D721Med (cell line): Measurements from ENCODE around the gene DCST2.

ENCODE experiments used
- DNase-seq: peaks from one replicate; pipeline ENCODE4 v3.0.0; 2011; ENCODE audit warnings: low spot score; ENCODE audit not compliant: insufficient read length
- FAIRE-seq: peaks from 2 replicates; lab custom pipeline; 2011; peaks lifted over from hg19 to GRCh38; lab: Jason Lieb, UNC
- CTCF ChIP-seq: IDR thresholded peaks from 2 replicates; pipeline ENCODE4 v1.5.1; 2012; ENCODE audit warnings: mild to moderate bottlenecking, control low read depth; ENCODE audit not compliant: insufficient read depth; ENCODE audit errors: missing control alignments

The DCST2 gene

GRCh38 chr1:155009742-155010141 lies 23.8 kb downstream of the DCST2 start:
- no peak for DNase-seq
- no peak for FAIRE-seq
- TF ChIP-seq CTCF: no peak

GRCh38 chr1:155009221-155009711 lies 24.3 kb downstream of the DCST2 start:
- no peak for DNase-seq
- TF ChIP-seq CTCF: no peak
- no peak for FAIRE-seq

GRCh38 chr1:155008015-155008941 lies 25.3 kb downstream of the DCST2 start:
- TF ChIP-seq CTCF: no peak
- DNase-seq (no peak), FAIRE-seq (no peak)

- FAIRE-seq: no peak
- DNase-seq: no peak
- TF ChIP-seq CTCF: no peak
These were observed 26.2 kb downstream of the DCST2 start for GRCh38 chr1:155007251-155007828.

- DNase-seq (no peak), FAIRE-seq (no peak)
- TF ChIP-seq CTCF: no peak
These were observed 26.9 kb downstream of the DCST2 start for GRCh38 chr1:155006601-155007101.

- DNase-seq (no peak), FAIRE-seq (no peak)
- TF ChIP-seq CTCF: no peak
These were observed 28.2 kb downstream of the DCST2 start for GRCh38 chr1:155005076-155006011.
